Thoracic aorta (tissue), 2 donors: ENCODE data around the gene GSN. TPM values are rescaled to one million over a fixed set of nuclear protein-coding genes. Genes with fewer than 3 reads are reported as not detected.
A peak's percentile ranks its signal among the peaks of the same experiment; 100 is the strongest.

ENCODE experiments used
- ATAC-seq: fragments of 150-250 bp; one replicate; pipeline ENCODE4 v1.8.0; 2017; ENCODE audit warnings: low read depth; ENCODE audit not compliant: insufficient number of reproducible peaks, low FRiP score
- DNase-seq: peaks from one replicate; pipeline ENCODE4 v3.0.0-alpha.2; 2020; ENCODE audit warnings: low spot score
- H3K27ac ChIP-seq, 2 donors: fragments of 200-600 bp; sonication (generic); 1 replicate in 1 of 2; 2 replicates in 1 of 2; pipeline ENCODE4 v1.5.1; 2016; ENCODE audit warnings: mild to moderate bottlenecking in 2 of 2, moderate library complexity in 2 of 2
- H3K27me3 ChIP-seq: fragments of 200-600 bp; sonication (generic); replicated peaks from 2 replicates; pipeline ENCODE4 v1.6.0; 2016; ENCODE audit warnings: mild to moderate bottlenecking; ENCODE audit not compliant: insufficient read depth
- H3K36me3 ChIP-seq: fragments of 200-600 bp; sonication (generic); one replicate; pipeline ENCODE4 v1.5.1; 2016
- H3K4me1 ChIP-seq, 2 donors: fragments of 200-600 bp; sonication (generic); 1 replicate in 1 of 2; 2 replicates in 1 of 2; pipeline versions ENCODE4 v1.5.1 to v1.6.0; 2016; ENCODE audit warnings: low read depth in 2 of 2, mild to moderate bottlenecking in 1 of 2; ENCODE audit not compliant: control insufficient read depth in 1 of 2
- H3K4me3 ChIP-seq: fragments of 200-600 bp; sonication (generic); 2 replicates; pipeline ENCODE4 v1.5.1; 2016; ENCODE audit warnings: mild to moderate bottlenecking
- H3K9me3 ChIP-seq: fragments of 200-600 bp; sonication (generic); 2 replicates; pipeline ENCODE4 v1.5.1; 2016
- total RNA-seq, 2 donors: library from RNA; depleted of rRNA; stranded (reverse); fragments of >200 nt; gene quantifications; one replicate each; pipeline versions ENCODE4 v1.1.0 to v1.2.3, GENCODE V29; 2016
- TF ChIP-seq, protein P1 (sequence below): fragments of 200-600 bp; sonication (generic); IDR thresholded peaks from one replicate; pipeline ENCODE4 v1.5.1; 2019; ENCODE audit warnings: antibody characterized with exemption

GSN gene
- total RNA-seq, 2 donors from 2014 or later: 3,187 to 4,234 TPM

DNA sequence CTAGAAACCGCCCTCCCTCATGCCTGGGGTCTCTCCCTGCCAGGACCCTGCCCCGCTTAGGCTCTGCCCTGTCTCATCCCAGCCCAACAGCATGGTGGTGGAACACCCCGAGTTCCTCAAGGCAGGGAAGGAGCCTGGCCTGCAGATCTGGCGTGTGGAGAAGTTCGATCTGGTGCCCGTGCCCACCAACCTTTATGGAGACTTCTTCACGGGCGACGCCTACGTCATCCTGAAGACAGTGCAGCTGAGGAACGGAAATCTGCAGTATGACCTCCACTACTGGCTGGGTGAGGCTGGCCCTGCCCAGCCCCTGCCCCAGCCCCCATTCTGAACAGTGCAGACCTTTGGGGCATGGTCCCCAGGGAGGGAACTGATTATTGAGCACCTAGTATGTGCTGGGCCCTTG lies 33.9 kb downstream of the GSN start:
- DNase-seq (no peak), ATAC-seq (no peak)
- peaks cover 44% of the 10 kb centered on the region for H3K36me3 ChIP-seq
- TF ChIP-seq, protein P1, sequence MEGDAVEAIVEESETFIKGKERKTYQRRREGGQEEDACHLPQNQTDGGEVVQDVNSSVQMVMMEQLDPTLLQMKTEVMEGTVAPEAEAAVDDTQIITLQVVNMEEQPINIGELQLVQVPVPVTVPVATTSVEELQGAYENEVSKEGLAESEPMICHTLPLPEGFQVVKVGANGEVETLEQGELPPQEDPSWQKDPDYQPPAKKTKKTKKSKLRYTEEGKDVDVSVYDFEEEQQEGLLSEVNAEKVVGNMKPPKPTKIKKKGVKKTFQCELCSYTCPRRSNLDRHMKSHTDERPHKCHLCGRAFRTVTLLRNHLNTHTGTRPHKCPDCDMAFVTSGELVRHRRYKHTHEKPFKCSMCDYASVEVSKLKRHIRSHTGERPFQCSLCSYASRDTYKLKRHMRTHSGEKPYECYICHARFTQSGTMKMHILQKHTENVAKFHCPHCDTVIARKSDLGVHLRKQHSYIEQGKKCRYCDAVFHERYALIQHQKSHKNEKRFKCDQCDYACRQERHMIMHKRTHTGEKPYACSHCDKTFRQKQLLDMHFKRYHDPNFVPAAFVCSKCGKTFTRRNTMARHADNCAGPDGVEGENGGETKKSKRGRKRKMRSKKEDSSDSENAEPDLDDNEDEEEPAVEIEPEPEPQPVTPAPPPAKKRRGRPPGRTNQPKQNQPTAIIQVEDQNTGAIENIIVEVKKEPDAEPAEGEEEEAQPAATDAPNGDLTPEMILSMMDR: no peak
- H3K27me3 ChIP-seq: no peaks in the 10 kb centered on the region
- peaks cover 71 to 93% of the 10 kb centered on the region in 2 donors for H3K4me1 ChIP-seq
- no peaks in the 10 kb centered on the region for H3K9me3 ChIP-seq
- peak overlapping the region; percentile 69 to 91 for H3K27ac ChIP-seq
- peak overlapping the region; percentile 74 for H3K4me3 ChIP-seq

DNA sequence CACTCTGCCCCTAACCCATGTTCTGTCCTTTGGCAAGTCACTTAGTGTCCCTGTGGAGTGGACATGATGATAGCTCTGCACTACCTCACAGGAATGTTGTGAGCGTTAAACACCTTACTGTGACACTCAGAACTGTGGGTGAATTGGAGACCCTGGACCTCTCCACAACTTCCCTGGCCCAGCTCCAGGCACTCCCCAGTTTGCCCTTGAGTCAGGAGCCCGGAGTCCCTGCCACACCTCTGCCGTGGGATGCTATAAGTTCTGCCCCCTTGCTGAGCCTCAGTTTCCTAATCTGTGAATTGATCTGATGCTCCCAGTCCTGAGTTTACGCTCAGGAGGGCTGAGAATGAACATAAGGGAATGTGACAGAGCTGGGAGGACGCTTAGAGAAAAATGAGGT lies 34.4 kb downstream of the GSN start:
- Histone ChIP-seq H3K27me3 (no peaks in the 10 kb centered on the region), H3K27ac (peak overlapping the region; percentile 69 to 91), H3K9me3 (no peaks in the 10 kb centered on the region), H3K36me3 (peaks cover 47% of the 10 kb centered on the region), H3K4me3 (peak overlapping the region; percentile 74), H3K4me1 (peaks cover 66 to 88% of the 10 kb centered on the region in 2 donors)
- TF ChIP-seq, protein P1: no peak
- ATAC-seq (no peak), DNase-seq (no peak)

DNA sequence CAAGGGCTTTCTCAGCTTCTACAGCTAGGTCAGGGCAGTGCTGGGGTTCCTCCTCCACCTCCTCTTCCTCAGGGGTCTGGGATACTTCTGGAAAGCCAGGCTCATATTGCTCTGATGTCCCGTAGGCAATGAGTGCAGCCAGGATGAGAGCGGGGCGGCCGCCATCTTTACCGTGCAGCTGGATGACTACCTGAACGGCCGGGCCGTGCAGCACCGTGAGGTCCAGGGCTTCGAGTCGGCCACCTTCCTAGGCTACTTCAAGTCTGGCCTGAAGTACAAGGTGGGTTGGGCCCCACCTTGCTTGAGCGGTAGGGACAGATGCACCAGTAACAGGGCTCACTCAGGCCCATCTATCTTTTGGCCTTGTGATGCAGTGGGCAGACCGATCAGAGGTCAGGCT lies 34.8 kb downstream of the GSN start:
- Histone ChIP-seq H3K36me3 (peaks cover 51% of the 10 kb centered on the region), H3K4me3 (peak overlapping the region; percentile 74), H3K27ac (peak overlapping the region; percentile 69 to 91), H3K9me3 (no peaks in the 10 kb centered on the region), H3K27me3 (no peaks in the 10 kb centered on the region), H3K4me1 (peaks cover 62 to 84% of the 10 kb centered on the region in 2 donors)
- no peak for ATAC-seq
- TF ChIP-seq, protein P1: no peak
- no peak for DNase-seq

DNA sequence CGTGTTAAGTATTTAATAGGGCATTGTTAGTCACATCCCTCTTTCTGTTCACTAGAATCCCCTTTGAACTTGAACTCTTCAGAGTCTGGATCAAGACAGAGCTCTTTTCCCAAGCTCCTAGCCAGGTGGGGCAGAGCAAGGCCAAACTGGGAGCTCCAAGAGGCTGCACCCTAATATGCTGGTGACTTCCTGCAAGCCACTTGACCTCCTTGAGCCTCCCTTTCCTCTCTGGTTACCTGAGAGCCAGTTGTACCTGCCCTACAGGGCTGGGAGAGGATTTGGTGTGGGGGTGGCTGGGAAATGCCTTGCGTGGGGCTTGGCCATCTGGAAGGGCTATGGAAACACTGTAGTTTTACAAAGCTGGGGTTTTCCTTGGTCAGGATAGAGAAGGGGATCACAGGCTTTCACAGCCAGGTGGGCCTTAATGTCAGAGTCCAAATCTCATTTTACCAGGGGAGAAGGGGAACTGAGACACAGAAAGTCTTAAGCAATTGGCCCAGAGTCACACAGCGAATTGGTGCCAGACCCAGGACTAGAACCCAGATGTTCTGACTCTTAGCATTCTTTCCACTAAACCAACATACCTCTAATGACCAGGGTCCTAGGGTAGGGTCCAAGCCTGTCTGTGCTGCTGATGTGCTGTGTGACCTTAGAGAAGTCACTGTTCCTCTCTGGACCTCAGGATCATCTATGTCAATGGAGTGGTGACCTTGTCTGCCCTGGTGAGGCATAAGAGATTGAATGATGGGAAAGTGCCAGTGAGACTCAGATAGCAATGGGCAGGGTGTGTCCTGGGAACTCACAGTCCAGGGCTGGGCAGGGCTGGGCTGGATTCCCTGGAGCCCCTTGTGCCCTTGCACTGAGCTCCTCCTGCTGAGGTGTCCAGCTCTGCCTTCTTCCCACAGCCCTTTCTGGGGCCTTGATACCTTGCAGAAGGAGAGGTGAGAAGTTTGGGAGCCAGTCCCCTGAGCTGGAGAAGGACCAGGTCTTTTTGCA lies 35.8 kb downstream of the GSN start:
- Histone ChIP-seq H3K36me3 (peaks cover 61% of the 10 kb centered on the region), H3K9me3 (no peaks in the 10 kb centered on the region), H3K27ac (peak overlapping the region; percentile 69 to 91), H3K27me3 (no peaks in the 10 kb centered on the region), H3K4me3 (peak overlapping the region; percentile 74), H3K4me1 (peaks cover 52 to 74% of the 10 kb centered on the region in 2 donors)
- DNase-seq (no peak), ATAC-seq (no peak)
- TF ChIP-seq, protein P1: no peak

DNA sequence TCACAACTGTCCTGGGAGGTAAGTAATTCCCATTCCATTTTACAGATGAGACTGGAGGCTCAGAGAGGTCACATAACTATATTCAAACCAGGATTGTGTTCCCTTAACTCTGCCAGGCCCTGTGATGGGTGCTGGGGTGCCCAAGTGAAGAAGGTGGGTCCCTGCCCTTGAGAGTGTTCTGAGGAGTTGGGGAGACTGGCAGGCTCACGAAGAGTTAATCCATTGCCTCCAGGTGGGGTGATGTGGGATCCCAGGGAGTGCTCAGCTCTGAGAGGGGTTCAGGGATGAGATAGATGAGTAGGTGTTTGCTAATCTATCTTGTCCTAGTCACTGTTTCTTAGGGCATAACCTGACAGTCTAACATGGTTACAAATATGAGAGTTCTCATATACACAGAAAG lies 36.7 kb downstream of the GSN start:
- no peak for DNase-seq
- peak overlapping the region; percentile 13 for H3K4me3 ChIP-seq
- no peak for ATAC-seq
- no peaks in the 10 kb centered on the region for H3K27me3 ChIP-seq
- peaks cover 66% of the 10 kb centered on the region for H3K36me3 ChIP-seq
- TF ChIP-seq, protein P1: no peak
- H3K4me1 ChIP-seq: peaks cover 47 to 71% of the 10 kb centered on the region in 2 donors
- H3K27ac ChIP-seq: peak overlapping the region; percentile 69 to 91
- no peaks in the 10 kb centered on the region for H3K9me3 ChIP-seq
